AML-193 (cell line): Measurements from ENCODE around the gene MAMDC2.
"Not testable (repeated sequence)": the region's sequence is repeated elsewhere in the genome, so short reads cannot be mapped to it uniquely, and the experiment has no call there.

ENCODE experiments used
- DNase-seq, 2 experiments: peaks; one replicate each; lab custom pipeline; 2025; lab: John Stamatoyannopoulos, UW

Gene MAMDC2

GRCh38 chr9:70204743-70205142 lies 161.1 kb downstream of the MAMDC2 start:
- not testable (repeated sequence) for DNase-seq

DNA sequence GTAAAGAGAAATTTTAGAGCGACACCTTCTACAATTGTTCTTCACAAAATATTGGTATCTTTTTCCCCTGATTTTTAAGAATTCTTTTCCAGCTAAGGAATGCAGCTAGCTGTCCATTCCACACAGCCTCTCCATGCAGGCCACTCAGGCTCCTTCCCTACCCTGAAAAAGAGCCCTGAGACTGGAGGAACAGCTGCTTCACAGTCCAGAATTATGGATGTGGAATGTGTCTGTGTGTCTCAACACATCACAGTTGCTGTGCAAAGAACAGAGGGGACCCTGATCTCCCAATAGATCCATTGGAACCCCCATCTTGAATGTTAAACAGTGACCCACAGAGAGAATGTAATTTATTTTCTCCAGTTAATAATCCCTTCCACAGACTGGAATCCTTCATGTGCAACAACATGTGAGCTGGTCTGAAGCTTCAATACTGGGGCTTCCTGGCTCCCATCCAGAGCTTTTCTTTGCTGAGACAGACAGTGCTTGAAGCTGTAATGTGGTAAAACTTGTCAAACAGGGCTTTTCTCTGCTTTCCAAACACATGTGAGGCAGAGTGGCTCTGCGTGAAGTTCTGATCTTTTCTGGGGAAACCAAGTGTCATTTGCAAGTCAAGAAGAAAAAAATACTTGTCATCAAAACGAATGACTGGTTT lies 161.8 kb downstream of the MAMDC2 start:
- DNase-seq: no peak

DNA sequence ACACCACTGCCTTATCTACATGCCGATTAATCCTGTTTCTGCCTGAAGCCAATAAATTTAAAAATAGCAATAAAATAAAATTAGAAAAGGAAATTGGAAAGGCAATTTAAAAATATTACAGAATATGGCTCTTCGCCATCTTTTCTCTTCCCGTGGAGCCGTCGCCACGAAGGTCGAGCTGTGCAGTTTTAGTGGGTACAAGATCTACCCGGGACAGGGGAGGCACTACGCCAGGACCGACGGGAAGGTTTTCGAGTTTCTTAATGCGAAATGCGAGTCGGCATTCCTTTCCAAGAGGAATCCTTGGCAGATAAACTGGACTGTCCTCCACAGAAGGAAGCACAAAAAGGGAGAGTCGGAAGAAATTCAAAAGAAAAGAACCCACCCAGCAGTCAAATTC lies 173.4 kb downstream of the MAMDC2 start:
- DNase-seq: no peak

- DNase-seq: no peak
These were observed 175.1 kb downstream of the MAMDC2 start for GRCh38 chr9:70218767-70219166.

GRCh38 chr9:70220216-70220615 lies 176.6 kb downstream of the MAMDC2 start:
- DNase-seq: no peak

GRCh38 chr9:70222354-70222753 lies 178.7 kb downstream of the MAMDC2 start:
- DNase-seq: no peak

GRCh38 chr9:70228118-70228517 lies 184.5 kb downstream of the MAMDC2 start:
- DNase-seq: no peak

DNA sequence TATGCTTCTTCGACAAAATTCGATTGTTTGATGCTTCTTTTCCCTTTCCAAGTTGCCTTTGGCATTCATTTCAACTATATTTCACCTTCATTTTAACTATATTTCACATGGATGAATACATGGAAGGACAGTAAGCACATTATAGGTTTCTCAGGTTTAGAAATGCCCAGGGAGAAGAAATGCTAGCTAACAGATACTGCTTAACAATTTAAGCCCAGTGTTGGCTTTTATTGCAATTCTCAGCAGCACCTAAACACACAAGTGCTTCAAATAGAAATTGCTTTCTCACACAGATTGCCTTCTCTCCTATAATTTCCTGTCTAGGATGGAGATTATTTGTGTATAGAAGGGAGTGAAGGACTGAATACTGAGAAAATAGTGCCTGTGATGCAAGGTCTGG lies 185.0 kb downstream of the MAMDC2 start:
- DNase-seq: no peak

DNA sequence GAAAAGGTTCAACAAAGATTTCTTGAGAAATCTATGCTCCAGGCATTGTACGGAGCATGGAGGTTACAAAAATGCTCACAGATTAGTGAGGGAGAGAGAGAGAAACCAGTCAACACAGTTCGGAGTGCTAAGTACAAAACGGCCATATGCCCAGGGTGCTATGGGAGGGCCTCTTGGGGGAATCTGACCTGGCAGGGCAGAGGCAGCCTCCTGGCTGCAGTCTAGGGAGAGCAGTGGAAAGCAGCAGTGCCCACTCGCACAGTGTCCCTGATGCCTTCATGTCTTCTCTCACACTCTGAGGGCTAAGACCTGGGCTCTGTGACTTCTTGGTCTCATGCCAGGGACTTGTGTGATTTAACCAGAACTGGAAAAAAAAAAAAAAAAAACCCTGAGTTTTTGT lies 185.4 kb downstream of the MAMDC2 start:
- DNase-seq: no peak

DNA sequence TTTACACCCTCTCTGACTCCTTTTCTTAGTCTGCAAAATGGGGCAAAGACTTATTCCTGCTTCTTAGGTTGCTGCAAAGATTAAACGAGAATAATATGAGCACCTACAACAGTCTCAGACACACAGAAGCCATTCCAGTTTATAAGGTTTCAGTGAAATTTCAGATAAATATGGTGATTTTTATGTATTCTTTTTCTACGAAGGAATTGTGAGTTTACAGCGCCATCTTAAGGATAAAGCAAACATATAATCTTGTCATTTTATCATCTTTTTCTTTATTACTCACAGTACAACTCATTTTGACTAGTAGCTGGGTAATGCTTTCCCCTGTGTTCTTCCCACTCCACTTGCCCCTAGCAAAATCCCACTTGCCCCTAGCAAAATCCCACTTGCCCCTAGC lies 185.9 kb downstream of the MAMDC2 start:
- peak; percentile 17 to 33 for DNase-seq

GRCh38 chr9:70232476-70232875 lies 188.8 kb downstream of the MAMDC2 start:
- DNase-seq: no peak

- DNase-seq: not testable (repeated sequence)
These were observed 190.6 kb downstream of the MAMDC2 start for GRCh38 chr9:70234208-70234607.

- DNase-seq: not testable (repeated sequence)
These were observed 202.3 kb downstream of the MAMDC2 start for GRCh38 chr9:70245952-70246351.

DNA sequence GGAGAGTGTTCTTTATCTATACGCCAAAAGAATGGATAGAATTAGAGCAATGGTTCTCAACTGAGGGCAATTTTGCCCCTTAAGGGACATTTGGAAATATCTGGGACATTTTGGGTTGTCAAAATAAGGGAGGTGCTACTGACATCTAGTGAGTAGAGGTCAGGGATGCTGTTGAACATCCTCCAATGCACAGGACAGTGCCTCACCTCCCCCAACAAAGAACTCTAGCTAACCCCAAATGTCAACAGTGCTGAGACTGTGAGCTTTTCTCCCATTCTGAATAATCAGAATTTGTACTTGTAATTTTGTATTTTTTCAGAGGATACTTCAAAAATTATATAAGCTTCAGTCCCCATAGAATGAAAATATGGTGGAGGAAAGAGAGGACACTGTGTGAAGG lies 206.6 kb downstream of the MAMDC2 start:
- DNase-seq: no peak

- no peak for DNase-seq
These were observed 211.8 kb downstream of the MAMDC2 start for GRCh38 chr9:70255486-70255885.

GRCh38 chr9:70256123-70256551 lies 212.5 kb downstream of the MAMDC2 start:
- DNase-seq: no peak

DNA sequence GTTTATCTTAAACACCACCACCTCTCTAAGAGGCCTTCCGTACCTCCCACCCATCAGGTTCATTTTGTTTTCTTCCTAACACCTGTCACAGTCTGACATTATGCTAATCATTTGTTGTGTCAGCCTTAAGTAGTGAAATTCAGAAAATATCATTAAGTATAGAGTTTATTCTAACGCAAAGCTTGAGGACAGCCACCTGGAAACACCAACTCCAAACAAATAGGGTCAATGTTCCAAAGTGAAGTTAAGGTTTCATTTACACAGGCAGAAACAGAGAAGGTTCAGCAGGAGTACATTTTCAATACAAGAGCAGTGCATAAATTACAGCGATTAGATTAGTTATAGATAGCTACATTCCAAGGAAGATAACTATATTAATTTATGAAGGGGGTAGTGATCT lies 213.9 kb downstream of the MAMDC2 start:
- DNase-seq: no peak

DNA sequence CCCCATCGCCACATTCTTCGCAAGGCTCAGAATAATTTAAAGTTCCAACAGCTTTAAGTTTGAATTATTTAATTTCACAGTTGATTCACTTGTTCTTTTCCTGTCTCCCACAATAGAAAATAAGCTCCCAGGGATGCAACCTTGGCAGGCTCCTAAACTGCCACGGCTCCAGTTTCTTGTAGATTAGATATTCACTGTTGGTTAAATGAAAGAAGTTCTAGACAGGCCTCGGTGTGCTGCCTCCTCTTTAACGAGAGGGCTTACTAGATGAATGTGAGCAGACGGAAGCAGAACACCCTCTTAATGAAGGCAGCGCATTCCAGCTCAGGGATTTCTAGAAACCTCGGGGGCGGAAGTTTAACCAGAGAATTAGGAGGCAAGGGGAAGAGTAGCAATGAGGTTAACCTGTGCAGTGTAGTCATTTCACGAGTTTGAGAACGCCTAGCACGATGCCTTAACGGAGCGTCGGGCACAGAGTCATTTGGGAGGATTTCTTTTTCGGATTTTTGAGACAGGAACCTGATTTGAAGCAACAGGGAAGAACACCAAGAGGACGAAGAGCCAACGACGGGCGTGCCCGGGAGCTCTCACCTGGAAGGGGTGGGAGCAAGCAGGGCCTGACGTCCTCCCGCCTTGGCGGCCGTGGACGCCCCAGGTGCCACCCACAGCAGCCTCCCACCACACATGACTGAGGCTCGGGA lies 214.5 kb downstream of the MAMDC2 start:
- DNase-seq: peak; percentile 34 to 45

DNA sequence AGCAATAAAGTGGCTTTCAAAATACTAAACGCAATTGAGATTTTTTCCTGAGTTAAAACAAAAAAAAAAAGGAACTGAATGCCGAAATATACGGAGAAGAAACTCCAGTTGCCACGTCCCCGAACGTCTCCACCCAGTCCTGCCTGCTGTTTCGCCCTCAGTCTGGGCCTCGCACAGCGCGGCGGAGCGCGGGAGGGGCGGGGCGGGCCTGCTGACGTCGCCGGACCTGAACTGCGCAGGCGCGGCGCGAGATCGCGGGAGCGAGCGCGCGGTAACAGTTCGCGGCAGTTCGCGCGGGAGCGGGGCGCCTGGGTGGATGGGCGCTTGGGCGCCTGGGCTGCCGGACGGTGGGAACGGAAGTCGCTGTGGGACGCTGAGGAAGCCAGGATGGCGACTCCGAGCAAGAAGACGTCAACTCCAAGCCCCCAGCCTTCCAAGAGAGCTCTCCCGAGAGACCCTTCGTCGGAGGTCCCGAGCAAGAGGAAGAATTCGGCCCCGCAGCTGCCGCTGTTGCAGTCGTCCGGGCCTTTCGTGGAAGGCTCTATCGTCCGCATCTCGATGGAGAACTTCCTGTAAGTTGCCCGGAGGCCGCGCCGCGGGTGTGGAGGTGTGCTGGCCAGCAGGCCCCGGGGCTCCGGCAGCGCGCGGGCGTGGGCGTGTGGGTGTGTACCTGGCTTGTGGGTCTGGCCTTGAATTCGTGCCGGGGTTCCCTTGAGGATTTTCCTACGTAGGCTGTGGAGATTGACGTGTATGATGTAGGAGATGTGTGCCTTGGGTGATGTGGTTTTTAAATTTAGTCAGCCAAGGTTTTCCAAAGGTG lies 215.3 kb downstream of the MAMDC2 start, which contains the start of gene SMC5:
SMC5 (plus strand) TSS at position 287 of the 820 bp plus-strand sequence; CDS start at position 388, 101 bp downstream.
- DNase-seq: peak; percentile 78 to 84

DNA sequence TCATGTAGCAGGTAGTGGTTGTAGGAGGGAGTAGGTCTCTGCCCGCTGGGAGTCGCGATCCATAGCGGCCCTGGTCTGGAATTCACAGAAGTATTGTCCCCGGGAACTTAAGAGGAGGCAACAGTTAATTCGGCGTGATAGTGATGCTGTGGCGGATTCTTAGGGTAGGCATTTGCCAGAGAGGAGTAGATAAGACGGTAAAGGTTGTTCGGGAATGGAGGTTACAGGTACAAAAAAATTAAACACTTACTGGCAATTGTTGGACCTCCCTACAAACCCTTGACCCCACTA lies 215.8 kb downstream of the MAMDC2 start:
- DNase-seq: no peak

DNA sequence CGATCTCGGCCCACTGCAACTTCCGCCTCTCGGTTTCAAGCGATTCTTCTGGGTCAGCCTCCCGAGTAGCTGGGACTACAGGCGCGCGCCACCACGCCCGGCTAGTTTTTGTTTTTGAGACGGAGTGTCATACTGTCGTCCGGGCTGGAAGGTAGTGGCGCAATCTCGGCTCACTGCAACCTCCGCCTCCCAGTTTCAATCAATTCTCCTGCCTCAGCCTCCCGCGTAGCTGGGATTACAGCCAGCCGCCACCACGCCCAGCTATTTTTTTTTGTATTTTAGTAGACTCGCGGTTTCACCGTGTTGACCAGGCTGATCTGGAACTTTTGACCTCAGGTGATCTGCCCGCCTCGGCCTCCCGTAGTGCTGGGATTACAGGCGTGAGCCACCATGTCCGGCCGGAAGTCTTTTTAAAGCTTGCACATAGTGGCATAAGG lies 216.4 kb downstream of the MAMDC2 start:
- no peak for DNase-seq

DNA sequence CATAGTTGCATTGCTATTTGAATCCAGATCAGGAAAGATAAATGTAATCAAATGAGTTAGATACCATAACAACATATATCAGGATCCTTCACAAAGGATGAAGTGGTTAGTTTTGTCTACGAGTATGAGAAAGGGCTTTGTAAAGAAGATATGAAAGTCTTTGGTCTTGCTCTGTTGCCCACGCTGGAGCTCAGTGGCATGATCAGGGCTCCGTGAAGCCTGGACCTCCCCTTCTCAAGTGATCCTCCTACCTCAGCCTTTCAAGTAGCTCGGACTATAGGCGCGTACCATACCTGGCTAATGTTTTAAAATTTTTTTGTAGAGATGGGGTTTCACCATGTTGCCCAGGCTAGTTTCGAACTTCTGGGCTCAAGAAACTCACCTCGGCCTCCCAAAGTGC lies 217.0 kb downstream of the MAMDC2 start:
- no peak for DNase-seq
